GM13977 (cell line): Measurements from ENCODE around the gene HYLS1.

ENCODE experiments used
- DNase-seq: peaks from one replicate; pipeline ENCODE4 v3.0.0; 2012; ENCODE audit warnings: low spot score
- CTCF ChIP-seq: IDR thresholded peaks from 2 replicates; pipeline ENCODE4 v1.5.1; 2012; ENCODE audit warnings: mild to moderate bottlenecking, control low read depth; ENCODE audit not compliant: insufficient read depth; ENCODE audit errors: extremely low read depth, missing control alignments
- in situ Hi-C: fragments of 300-500 bp; cut with MboI; formaldehyde crosslinking; loops from one replicate; pipeline ENCODE4 v1.12.0; 2022; ENCODE audit warnings: low sequenced_read_pairs, low pct_unique_long_range_greater_than_20kb, mixed read lengths, inconsistent platforms; ENCODE audit not compliant: unreplicated experiment

Gene HYLS1

GRCh38 chr11:125931668-125932067 lies 44.2 kb downstream of the HYLS1 start:
- no peak for TF ChIP-seq CTCF
- in situ Hi-C loops, result no loop called here
- DNase-seq, result no peak

GRCh38 chr11:125932301-125932700 lies 44.8 kb downstream of the HYLS1 start:
- in situ Hi-C loops, result no loop called here
- DNase-seq, result no peak
- TF ChIP-seq CTCF, result no peak

GRCh38 chr11:125933030-125933813 lies 45.8 kb downstream of the HYLS1 start:
- in situ Hi-C loops, result no loop called here
- no peak for TF ChIP-seq CTCF

GRCh38 chr11:125934473-125934872 lies 47.0 kb downstream of the HYLS1 start:
- in situ Hi-C loops, result no loop called here
- no peak for TF ChIP-seq CTCF
- DNase-seq, result no peak

More at GRCh38 chr11:125933030-125933813, 45.8 kb downstream of the HYLS1 start:
- DNase-seq, result no peak

GRCh38 chr11:125935056-125935455 lies 47.6 kb downstream of the HYLS1 start:
- TF ChIP-seq CTCF, result no peak
- no peak for DNase-seq
- in situ Hi-C loops, result no loop called here

- in situ Hi-C loops, result no loop called here
- no peak for DNase-seq
- no peak for TF ChIP-seq CTCF
These were observed 48.2 kb downstream of the HYLS1 start for GRCh38 chr11:125935618-125936199.

- in situ Hi-C loops, result no loop called here
- TF ChIP-seq CTCF, result no peak
- DNase-seq, result no peak
These were observed 51.0 kb downstream of the HYLS1 start for GRCh38 chr11:125938418-125938817.
